Stimulated activated CD8-positive, alpha-beta memory T cell treated with anti-CD3 and anti-CD28 coated beads, Interleukin-15, amount 100 ng/mL, for 48 hours (primary cell): ENCODE measurements around the gene STX11.

Source experiments
- DNase-seq, 2 donors: peaks; one replicate each; pipeline ENCODE4 v3.0.0-alpha.2; 2020; ENCODE audit warnings: low read depth in 2 of 2

Gene STX11

GRCh38 chr6:144214622-144215401, 64.5 kb downstream of the STX11 start:
- DNase-seq = no peak

- no peak for DNase-seq
Measured at GRCh38 chr6:144215402-144215931, 65.2 kb downstream of the STX11 start.

GRCh38 chr6:144215932-144216667, 65.8 kb downstream of the STX11 start:
- peak; percentile 84 to 85 for DNase-seq

- DNase-seq = peak in 1 of 2 donors; percentile 52
Measured at GRCh38 chr6:144216668-144217218, 66.4 kb downstream of the STX11 start.

GRCh38 chr6:144217264-144217663, 66.9 kb downstream of the STX11 start:
- DNase-seq = no peak

- no peak for DNase-seq
Measured at GRCh38 chr6:144217797-144218196, 67.5 kb downstream of the STX11 start.

- DNase-seq = no peak
Measured at GRCh38 chr6:144219056-144219685, 68.9 kb downstream of the STX11 start.

- DNase-seq = no peak
Measured at GRCh38 chr6:144220031-144220790, 69.9 kb downstream of the STX11 start.

GRCh38 chr6:144223686-144224085, 73.4 kb downstream of the STX11 start:
- no peak for DNase-seq

- no peak for DNase-seq
Measured at GRCh38 chr6:144231721-144232120, 81.4 kb downstream of the STX11 start.

- DNase-seq = no peak
Measured at GRCh38 chr6:144232176-144232831, 82.0 kb downstream of the STX11 start.

- DNase-seq = no peak
Measured at GRCh38 chr6:144232832-144233230, 82.5 kb downstream of the STX11 start.

GRCh38 chr6:144234399-144234798, 84.1 kb downstream of the STX11 start:
- no peak for DNase-seq

GRCh38 chr6:144234935-144235334, 84.6 kb downstream of the STX11 start:
- no peak for DNase-seq
